Body of pancreas (tissue), 4 donors: ENCODE measurements around the gene AP3D1. TPM values are rescaled to one million over a fixed set of nuclear protein-coding genes. Genes with fewer than 3 reads are reported as not detected.
A peak's percentile ranks its signal among the peaks of the same experiment; 100 is the strongest.
"Not testable (repeated sequence)": the region's sequence is repeated elsewhere in the genome, so short reads cannot be mapped to it uniquely, and the experiment has no call there.

Source experiments
- ATAC-seq: fragments of 150-250 bp; one replicate; pipeline ENCODE4 v1.9.1; 2016
- DNase-seq, 4 donors: peaks; one replicate each; pipeline ENCODE4 v3.0.0-alpha.2; 2019
- H3K27ac ChIP-seq, 4 donors: fragments of 200-600 bp; sonication (generic); 1 replicate in 3 of 4; 2 replicates in 1 of 4; pipeline versions ENCODE4 v1.5.1 to v1.6.1; 2016 to 2019; ENCODE audit warnings: mild to moderate bottlenecking in 1 of 4, mixed read lengths in 1 of 4, moderate library complexity in 1 of 4
- H3K27me3 ChIP-seq, 2 donors: fragments of 200-600 bp; sonication (generic); one replicate each; pipeline ENCODE4 v1.6.0; 2016; ENCODE audit warnings: mild to moderate bottlenecking in 1 of 2
- H3K36me3 ChIP-seq, 2 donors: fragments of 200-600 bp; sonication (generic); replicated peaks in 1 of 2; 2 replicates each; pipeline ENCODE4 v1.5.1; 2016; ENCODE audit warnings: low read depth in 2 of 2; ENCODE audit not compliant: insufficient read depth in 1 of 2
- H3K4me1 ChIP-seq: fragments of 200-600 bp; sonication (generic); one replicate; pipeline ENCODE4 v1.6.0; 2016
- H3K4me3 ChIP-seq, 2 donors: fragments of 200-600 bp; sonication (generic); 1 replicate in 1 of 2; 2 replicates in 1 of 2; pipeline ENCODE4 v1.5.1; 2016 to 2019
- H3K9me3 ChIP-seq, 3 donors: fragments of 200-600 bp; sonication (generic); 1 replicate in 2 of 3; 2 replicates in 1 of 3; pipeline ENCODE4 v1.5.1; 2016
- POLR2A ChIP-seq, 3 donors: fragments of 450-650 bp; IDR thresholded peaks; one replicate each; pipeline ENCODE4 v1.6.1; 2016; ENCODE audit warnings: antibody characterized with exemption in 3 of 3, mild to moderate bottlenecking in 2 of 3
- WGBS, 2 donors: methylation state at CpG; one replicate each; pipeline ENCODE4 v1.1.5; 2017; 5-methylcytosine and 5-hydroxymethylcytosine counted together
- intact Hi-C: fragments of 100-400 bp; cut with DNase I; formaldehyde crosslinking; loops from one replicate; pipeline ENCODE4 v1.15.1; 2023
- total RNA-seq, 2 donors: library from RNA; depleted of rRNA; stranded (reverse); fragments of >200 nt; gene quantifications; one replicate each; pipeline ENCODE4 v1.1.0, GENCODE V29; 2016
- TF ChIP-seq, protein P1 (sequence below), 7 experiments: fragments of 450-650 bp in 4 of 7; fragments of 200-600 bp in 3 of 7; sonication (generic) in 3 of 7; IDR thresholded peaks; one replicate each; pipeline ENCODE4 v1.5.1; 2016 to 2019; ENCODE audit warnings: antibody characterized with exemption in 7 of 7

AP3D1 gene
- total RNA-seq, 2 donors from 2014 or later: 77.0 to 124 TPM

DNA sequence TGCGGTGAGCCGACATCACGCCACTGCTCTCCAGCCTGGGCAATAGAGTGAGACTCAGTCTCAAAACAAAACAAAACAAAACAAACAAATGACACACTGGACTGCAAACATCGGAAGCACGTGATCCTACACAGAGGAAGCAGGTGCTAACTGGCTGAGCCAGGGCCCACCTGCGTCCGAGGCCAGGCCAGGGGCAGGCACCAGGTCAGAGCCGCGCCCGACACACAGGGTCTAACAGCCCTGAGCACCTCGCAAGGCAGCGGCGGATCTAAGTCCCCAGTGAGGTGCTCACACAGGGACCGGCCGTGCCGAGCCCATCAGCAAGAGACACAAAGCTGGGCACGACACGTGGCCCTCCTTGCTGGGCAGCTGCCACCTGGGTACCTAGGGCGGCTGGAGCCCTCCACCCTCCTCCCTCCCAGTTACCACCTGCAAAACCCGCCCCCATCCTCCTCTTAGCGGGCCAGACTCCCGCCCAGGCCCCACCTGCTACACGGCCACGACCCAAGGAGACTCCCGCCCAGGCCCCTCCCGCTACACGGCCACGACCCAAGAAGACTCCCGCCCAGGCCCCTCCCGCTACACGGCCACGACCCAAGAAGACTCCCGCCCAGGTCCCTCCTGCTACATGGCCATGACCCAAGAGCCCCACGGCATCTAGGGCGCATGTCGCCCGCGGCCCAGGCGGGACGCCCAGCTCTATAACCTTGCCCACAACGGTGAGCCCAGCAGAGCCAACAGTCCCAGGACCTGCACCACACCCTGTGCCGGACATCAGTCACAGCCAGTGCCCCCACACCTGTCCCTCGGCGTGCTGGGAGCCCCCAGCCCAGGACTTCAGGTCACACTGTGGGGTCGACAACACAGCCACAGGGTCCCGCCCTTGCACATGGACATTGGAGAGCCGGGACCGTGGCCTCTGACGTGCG lies 15.6 kb downstream of the AP3D1 start:
- Histone ChIP-seq H3K4me1 (peaks cover 7% of the 10 kb centered on the region), H3K36me3 (peaks cover 9 to 19% of the 10 kb centered on the region in 2 donors), H3K27me3 (no peaks in the 10 kb centered on the region), H3K4me3 (no peak overlapping the region), H3K27ac (no peak overlapping the region), H3K9me3 (no peaks in the 10 kb centered on the region)
- intact Hi-C loops: no loop called here
- peak in 1 of 4 donors; percentile 24 for DNase-seq
- ATAC-seq: no peak
- 88 to 94% methylated on average over 28 to 50 of the region's 50 CpGs for WGBS, 2 donors
- no peak for TF ChIP-seq POLR2A (IDR thresholded peaks at IDR 0.05)
- TF ChIP-seq, protein P1, sequence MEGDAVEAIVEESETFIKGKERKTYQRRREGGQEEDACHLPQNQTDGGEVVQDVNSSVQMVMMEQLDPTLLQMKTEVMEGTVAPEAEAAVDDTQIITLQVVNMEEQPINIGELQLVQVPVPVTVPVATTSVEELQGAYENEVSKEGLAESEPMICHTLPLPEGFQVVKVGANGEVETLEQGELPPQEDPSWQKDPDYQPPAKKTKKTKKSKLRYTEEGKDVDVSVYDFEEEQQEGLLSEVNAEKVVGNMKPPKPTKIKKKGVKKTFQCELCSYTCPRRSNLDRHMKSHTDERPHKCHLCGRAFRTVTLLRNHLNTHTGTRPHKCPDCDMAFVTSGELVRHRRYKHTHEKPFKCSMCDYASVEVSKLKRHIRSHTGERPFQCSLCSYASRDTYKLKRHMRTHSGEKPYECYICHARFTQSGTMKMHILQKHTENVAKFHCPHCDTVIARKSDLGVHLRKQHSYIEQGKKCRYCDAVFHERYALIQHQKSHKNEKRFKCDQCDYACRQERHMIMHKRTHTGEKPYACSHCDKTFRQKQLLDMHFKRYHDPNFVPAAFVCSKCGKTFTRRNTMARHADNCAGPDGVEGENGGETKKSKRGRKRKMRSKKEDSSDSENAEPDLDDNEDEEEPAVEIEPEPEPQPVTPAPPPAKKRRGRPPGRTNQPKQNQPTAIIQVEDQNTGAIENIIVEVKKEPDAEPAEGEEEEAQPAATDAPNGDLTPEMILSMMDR (IDR thresholded peaks at IDR 0.05): no peak

DNA sequence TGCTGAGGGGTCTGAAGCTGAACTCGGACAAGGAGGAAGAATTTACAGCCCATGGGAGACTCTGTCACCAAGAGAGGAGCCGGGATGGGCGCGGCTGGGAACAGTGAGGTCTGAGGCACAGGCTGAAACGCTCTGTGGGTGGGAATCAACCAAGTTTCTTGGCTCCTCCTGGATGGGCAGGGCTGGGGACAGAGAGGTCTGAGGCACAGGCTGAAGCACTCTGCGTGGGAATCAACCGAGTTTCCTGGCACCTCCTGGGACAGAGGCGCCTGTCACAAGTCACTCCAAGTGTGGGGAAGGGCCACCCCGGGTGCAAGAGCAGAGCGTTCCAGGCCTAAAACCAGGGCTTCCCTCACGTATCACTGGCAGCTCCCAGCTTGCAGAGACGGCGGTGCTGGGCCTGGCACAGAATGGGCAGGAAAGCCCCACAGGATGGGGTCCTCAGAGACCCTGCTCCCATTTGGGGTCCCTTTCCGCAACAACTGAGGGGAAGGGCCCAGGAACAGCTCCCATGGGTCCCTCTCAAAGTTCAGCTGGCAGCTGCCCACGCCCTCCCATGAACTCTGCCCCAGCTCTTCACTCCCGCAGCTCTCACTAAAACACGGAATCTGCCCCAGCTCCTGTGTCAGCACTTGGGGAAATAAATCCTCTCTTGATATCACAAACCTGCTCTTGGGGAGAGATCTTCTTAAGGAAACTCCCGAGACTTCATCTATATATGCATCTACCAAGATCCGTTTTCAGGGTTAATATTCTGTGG lies 18.5 kb downstream of the AP3D1 start:
- DNase-seq (no peak), ATAC-seq (no peak)
- no peaks in the 10 kb centered on the region for H3K27me3 ChIP-seq
- intact Hi-C loops: no loop called here
- no peak overlapping the region for H3K4me3 ChIP-seq
- 91 to 92% methylated on average over 14 to 19 of the region's 19 CpGs for WGBS, 2 donors
- no peaks in the 10 kb centered on the region for H3K9me3 ChIP-seq
- TF ChIP-seq, protein P1 (IDR thresholded peaks at IDR 0.05): no peak
- H3K36me3 ChIP-seq: peaks cover 9 to 33% of the 10 kb centered on the region in 2 donors
- H3K4me1 ChIP-seq: no peaks in the 10 kb centered on the region
- H3K27ac ChIP-seq: no peak overlapping the region

DNA sequence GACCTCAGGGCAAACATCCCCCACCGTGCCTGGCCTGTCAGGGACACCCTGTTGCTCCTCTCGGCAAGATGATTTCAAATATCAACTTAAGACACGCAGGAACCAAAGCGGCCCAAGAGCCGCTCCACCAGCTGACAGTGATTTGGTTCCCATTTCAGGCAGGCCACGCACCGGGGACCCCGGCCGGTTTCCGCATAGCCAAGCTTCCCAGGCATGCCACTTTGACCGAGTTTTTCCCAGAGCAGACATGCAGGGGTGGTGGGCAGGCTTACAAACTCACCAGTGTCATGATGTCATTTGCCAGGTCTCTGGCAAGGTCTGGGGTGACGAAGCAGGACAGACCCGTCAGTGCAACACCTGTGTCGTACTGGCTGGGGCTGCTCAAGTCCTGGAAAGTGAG lies 19.2 kb downstream of the AP3D1 start:
- ATAC-seq (no peak), DNase-seq (no peak)
- TF ChIP-seq POLR2A (IDR thresholded peaks at IDR 0.05): no peak
- TF ChIP-seq, protein P1 (IDR thresholded peaks at IDR 0.05): no peak
- Histone ChIP-seq H3K9me3 (no peaks in the 10 kb centered on the region), H3K27ac (no peak overlapping the region), H3K36me3 (peaks cover 9 to 35% of the 10 kb centered on the region in 2 donors), H3K4me1 (no peaks in the 10 kb centered on the region), H3K27me3 (no peaks in the 10 kb centered on the region), H3K4me3 (no peak overlapping the region)
- intact Hi-C loops: no loop called here
- 92 to 96% methylated on average over 3 to 13 of the region's 14 CpGs for WGBS, 2 donors

DNA sequence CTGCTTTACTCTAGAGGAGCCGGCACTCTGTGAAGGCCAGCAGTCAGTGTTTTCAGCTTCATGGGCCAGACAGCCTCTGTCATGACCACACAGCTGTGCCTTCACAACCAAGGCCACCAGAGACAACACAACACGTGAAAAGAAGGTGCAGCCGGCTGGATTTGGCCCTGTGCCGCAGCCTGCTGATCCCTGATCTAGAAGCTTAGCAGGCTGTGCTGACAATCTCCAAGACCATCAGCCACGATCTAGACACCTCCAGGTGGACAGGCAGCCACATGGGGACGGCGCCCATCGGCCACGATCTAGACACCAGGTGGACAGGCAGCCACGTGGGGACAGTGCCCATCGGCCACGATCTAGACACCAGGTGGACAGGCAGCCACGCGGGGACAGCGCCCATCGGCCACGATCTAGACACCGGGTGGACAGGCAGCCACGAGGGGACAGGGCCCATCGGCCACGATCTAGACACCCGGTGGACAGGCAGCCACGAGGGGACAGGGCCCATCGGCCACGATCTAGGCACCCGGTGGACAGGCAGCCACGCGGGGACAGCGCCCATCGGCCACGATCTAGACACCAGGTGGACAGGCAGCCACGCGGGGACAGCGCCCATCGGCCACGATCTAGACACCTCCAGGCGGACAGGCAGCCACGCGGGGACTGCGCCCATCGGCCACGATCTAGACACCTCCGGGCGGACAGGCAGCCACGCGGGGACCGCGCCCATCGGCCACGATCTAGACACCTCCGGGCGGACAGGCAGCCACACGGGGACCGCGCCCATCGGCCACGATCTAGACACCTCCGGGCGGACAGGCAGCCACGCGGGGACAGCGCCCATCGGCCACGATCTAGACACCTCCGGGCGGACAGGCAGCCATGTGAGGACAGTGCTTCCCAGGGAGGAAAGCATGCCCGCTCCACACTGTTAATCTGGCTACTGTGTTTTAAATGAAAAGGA lies 20.1 kb downstream of the AP3D1 start:
- H3K4me3 ChIP-seq, ATAC-seq: not testable (repeated sequence)
- WGBS, 2 donors: 80% methylated on average over 43 of the region's 67 CpGs; no CpG with 5 or more reads in 1 of the 2 donors

More for the DNA sequence above, 20.1 kb downstream of the AP3D1 start:
- H3K27ac ChIP-seq, H3K9me3 ChIP-seq, H3K27me3 ChIP-seq, DNase-seq, intact Hi-C loops, H3K4me1 ChIP-seq: not testable (repeated sequence)
- peaks cover 9 to 29% of the 10 kb centered on the region in 2 donors for H3K36me3 ChIP-seq
